NB4 (cell line): ENCODE results near the gene AQP12A.

Source experiments
- CTCF ChIP-seq: IDR thresholded peaks from one replicate; pipeline ENCODE4 v1.5.1; 2012; ENCODE audit warnings: low read depth, low read length
- MYC ChIP-seq: IDR thresholded peaks from 2 replicates; pipeline ENCODE4 v1.6.1; 2011; ENCODE audit warnings: low read depth, low read length
- POLR2A ChIP-seq: IDR thresholded peaks from 2 replicates; pipeline ENCODE4 v1.6.1; 2011; ENCODE audit warnings: mild to moderate bottlenecking; ENCODE audit not compliant: insufficient read length; ENCODE audit errors: extremely low read depth

GRCh38 chr2:240741091-240741490 lies 49.4 kb downstream of the AQP12A start:
- TF ChIP-seq POLR2A (no peak), CTCF (no peak), MYC (no peak)
